Thoracic aorta (tissue), 2 donors: ENCODE measurements around the gene SLC35E2B. TPM values are rescaled to one million over a fixed set of nuclear protein-coding genes. Genes with fewer than 3 reads are reported as not detected.
"Not testable (repeated sequence)": the region's sequence is repeated elsewhere in the genome, so short reads cannot be mapped to it uniquely, and the experiment has no call there.

Experiments
- ATAC-seq: fragments of 150-250 bp; one replicate; pipeline ENCODE4 v1.8.0; 2017; ENCODE audit warnings: low read depth; ENCODE audit not compliant: insufficient number of reproducible peaks, low FRiP score
- DNase-seq: peaks from one replicate; pipeline ENCODE4 v3.0.0-alpha.2; 2020; ENCODE audit warnings: low spot score
- H3K27ac ChIP-seq, 2 donors: fragments of 200-600 bp; sonication (generic); 1 replicate in 1 of 2; 2 replicates in 1 of 2; pipeline ENCODE4 v1.5.1; 2016; ENCODE audit warnings: mild to moderate bottlenecking in 2 of 2, moderate library complexity in 2 of 2
- H3K27me3 ChIP-seq: fragments of 200-600 bp; sonication (generic); replicated peaks from 2 replicates; pipeline ENCODE4 v1.6.0; 2016; ENCODE audit warnings: mild to moderate bottlenecking; ENCODE audit not compliant: insufficient read depth
- H3K36me3 ChIP-seq: fragments of 200-600 bp; sonication (generic); one replicate; pipeline ENCODE4 v1.5.1; 2016
- H3K4me1 ChIP-seq, 2 donors: fragments of 200-600 bp; sonication (generic); 1 replicate in 1 of 2; 2 replicates in 1 of 2; pipeline versions ENCODE4 v1.5.1 to v1.6.0; 2016; ENCODE audit warnings: low read depth in 2 of 2, mild to moderate bottlenecking in 1 of 2; ENCODE audit not compliant: control insufficient read depth in 1 of 2
- H3K4me3 ChIP-seq: fragments of 200-600 bp; sonication (generic); 2 replicates; pipeline ENCODE4 v1.5.1; 2016; ENCODE audit warnings: mild to moderate bottlenecking
- H3K9me3 ChIP-seq: fragments of 200-600 bp; sonication (generic); 2 replicates; pipeline ENCODE4 v1.5.1; 2016
- CTCF ChIP-seq: fragments of 200-600 bp; sonication (generic); IDR thresholded peaks from one replicate; pipeline ENCODE4 v1.5.1; 2019; ENCODE audit warnings: antibody characterized with exemption
- total RNA-seq, 2 donors: library from RNA; depleted of rRNA; stranded (reverse); fragments of >200 nt; gene quantifications; one replicate each; pipeline versions ENCODE4 v1.1.0 to v1.2.3, GENCODE V29; 2016

SLC35E2B gene
- total RNA-seq, 2 donors from 2014 or later = 37.2 to 48.3 TPM

DNA sequence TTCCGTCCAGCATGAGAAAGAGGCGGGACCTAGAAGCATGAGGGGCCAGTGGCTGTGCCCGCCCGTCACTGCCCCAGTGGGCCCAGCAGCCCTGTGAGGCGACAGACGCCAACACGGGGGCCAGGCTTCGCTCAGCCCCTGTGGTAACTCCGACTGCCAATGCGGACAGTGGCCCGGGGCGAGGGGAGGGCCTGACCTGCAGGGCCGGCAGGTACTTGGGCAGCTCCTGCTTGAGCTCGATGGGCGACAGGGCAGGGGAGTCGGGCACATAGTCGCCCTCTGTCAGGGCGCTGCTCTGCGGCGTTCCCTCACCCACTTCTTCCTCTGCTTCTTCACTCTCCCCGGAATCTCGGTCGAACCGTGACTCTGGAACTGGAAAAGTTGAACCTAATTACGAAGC lies 52.5 kb downstream of the SLC35E2B start:
- not testable (repeated sequence) for ATAC-seq, DNase-seq, H3K27ac ChIP-seq, H3K4me3 ChIP-seq, H3K27me3 ChIP-seq, H3K9me3 ChIP-seq, H3K4me1 ChIP-seq
- H3K36me3 ChIP-seq = peaks cover 10% of the 10 kb centered on the region

DNA sequence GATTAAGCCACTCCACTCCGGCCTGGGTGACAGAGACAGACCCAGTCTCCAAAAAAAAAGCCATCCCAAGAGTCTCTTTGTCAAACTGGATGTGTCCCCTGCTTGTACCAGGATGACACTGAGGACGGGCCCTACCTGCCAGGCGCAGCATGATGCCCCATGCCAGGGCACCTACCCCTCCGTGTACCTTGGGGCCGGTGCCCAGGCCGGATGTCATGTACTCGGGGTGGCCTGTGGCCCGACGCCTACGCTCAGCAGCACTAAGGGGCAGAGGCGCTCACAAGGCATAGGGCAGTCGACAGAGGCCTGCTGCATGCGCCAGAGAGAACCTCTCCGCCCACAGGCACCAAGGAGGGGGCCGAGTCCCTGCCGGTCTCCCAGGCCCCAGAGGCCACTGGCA lies 53.2 kb downstream of the SLC35E2B start:
- H3K27me3 ChIP-seq, H3K4me1 ChIP-seq, H3K9me3 ChIP-seq, H3K4me3 ChIP-seq, H3K27ac ChIP-seq, ATAC-seq, DNase-seq: not testable (repeated sequence)
- peaks cover 10% of the 10 kb centered on the region for H3K36me3 ChIP-seq

DNA sequence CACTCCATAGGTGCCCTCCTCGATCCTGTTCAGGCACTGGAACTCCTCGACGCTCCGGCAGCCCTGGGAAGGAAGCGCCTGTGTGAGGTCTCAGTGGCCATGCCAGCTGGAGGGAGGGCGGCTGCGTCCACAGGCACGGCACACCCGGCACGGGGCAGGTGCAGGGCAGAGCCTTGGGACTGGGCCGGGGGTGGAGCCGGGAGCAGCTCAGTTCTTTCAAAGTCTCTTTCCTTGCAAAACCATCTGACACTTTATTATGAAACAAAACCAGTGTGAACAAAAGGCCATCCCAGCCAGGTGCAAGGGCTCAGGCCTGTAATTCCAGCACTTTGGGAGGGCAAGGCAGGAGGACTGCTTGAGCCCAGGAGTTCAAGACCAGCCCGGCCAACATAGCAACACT lies 54.1 kb downstream of the SLC35E2B start:
- not testable (repeated sequence) for H3K27me3 ChIP-seq, H3K4me3 ChIP-seq, DNase-seq, H3K4me1 ChIP-seq, ATAC-seq, H3K27ac ChIP-seq, H3K9me3 ChIP-seq
- H3K36me3 ChIP-seq = peaks cover 10% of the 10 kb centered on the region

GRCh38 chr1:1637479-1637875 lies 55.1 kb downstream of the SLC35E2B start:
- not testable (repeated sequence) for H3K4me3 ChIP-seq, H3K27ac ChIP-seq, ATAC-seq, H3K4me1 ChIP-seq, H3K9me3 ChIP-seq, H3K27me3 ChIP-seq, DNase-seq
- peaks cover 10% of the 10 kb centered on the region for H3K36me3 ChIP-seq

DNA sequence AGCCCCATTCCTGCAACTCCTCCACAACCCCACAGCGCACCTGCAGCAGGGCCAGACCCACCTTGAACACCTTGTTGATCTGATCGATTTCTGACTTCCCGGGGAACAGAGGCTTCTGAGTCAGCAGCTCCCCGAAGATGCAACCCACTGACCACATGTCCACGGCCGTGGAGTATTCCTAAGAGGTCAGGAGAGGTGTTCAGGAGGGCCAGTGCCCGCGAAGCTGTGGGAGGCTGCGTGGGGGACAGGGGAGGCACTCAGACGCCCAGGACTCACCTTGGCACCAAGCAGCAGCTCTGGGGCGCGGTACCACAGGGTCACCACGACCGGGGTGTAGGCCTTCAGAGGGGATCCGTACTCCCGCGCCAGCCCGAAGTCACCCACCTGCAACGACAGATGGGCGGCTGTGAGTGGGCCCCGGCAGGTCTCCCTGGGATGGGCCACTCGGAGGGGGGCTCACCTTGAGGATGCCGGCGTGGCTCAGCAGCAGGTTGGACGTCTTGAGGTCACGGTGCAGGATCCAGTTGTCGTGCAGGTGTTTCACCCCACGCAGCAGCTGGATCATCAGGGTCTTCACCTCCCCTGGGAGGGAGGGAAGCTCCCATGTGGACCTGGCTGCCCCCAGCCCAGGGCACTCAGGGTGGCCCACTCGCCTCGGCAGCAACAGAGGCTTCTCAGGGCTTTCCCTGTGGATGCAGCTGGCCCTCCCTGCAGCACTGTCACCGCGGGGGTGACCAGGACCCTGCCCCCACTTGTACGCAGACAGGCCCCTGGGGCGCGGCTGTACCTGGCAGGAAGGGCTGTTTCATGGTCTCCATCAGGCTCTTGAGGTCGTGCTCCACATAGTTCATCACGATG lies 55.7 kb downstream of the SLC35E2B start:
- not testable (repeated sequence) for H3K4me1 ChIP-seq, DNase-seq, H3K9me3 ChIP-seq, H3K4me3 ChIP-seq, H3K27ac ChIP-seq, H3K27me3 ChIP-seq, ATAC-seq
- peaks cover 10% of the 10 kb centered on the region for H3K36me3 ChIP-seq

GRCh38 chr1:1634613-1635012 lies 58.0 kb downstream of the SLC35E2B start:
- H3K4me1 ChIP-seq = peaks cover 6 to 13% of the 10 kb centered on the region in 2 donors
- H3K27me3 ChIP-seq, H3K9me3 ChIP-seq, H3K27ac ChIP-seq, ATAC-seq, H3K36me3 ChIP-seq, DNase-seq, H3K4me3 ChIP-seq: not testable (repeated sequence)

DNA sequence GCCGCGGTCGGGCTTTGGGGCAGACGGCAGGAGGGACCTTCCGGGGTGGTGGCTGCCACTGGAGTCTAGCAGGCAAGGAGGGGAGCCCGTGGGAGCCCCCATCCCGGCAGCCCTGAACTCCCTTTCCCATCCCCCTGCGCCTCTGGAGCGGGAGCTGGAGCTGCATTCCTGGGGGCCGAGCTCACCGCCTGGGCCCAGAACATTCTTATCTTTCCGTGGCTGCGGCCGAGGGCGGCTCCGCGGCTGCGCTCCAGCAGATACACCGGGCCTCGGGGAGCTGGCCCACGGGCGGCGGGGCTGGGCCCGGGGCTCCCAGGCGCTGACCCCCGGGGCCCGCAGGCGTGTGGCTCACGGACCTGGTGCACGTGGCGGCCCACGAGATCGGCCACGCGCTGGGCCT lies 59.2 kb downstream of the SLC35E2B start:
- not testable (repeated sequence) for ATAC-seq

GRCh38 chr1:1631782-1632420 lies 60.7 kb downstream of the SLC35E2B start, which contains the start of gene MMP23B:
MMP23B (plus strand) TSS chr1:1632173; CDS start chr1:1632219, 46 bp downstream.
- Histone ChIP-seq H3K27ac (peak within 1 kb of the TSS; percentile 70 to 87), H3K4me3 (peak within 1 kb of the TSS; percentile 74), H3K9me3 (no peaks in the 10 kb centered on the region), H3K27me3 (no peaks in the 10 kb centered on the region), H3K36me3 (peaks cover 3% of the 10 kb centered on the region), H3K4me1 (peaks cover 6 to 13% of the 10 kb centered on the region in 2 donors)
- TF ChIP-seq CTCF = no peak
- ATAC-seq (no peak), DNase-seq (no peak)

More for the DNA sequence above, 59.2 kb downstream of the SLC35E2B start:
- H3K27ac ChIP-seq, H3K4me3 ChIP-seq, H3K9me3 ChIP-seq, H3K36me3 ChIP-seq, DNase-seq, H3K27me3 ChIP-seq: not testable (repeated sequence)
- peaks cover 6 to 13% of the 10 kb centered on the region in 2 donors for H3K4me1 ChIP-seq
